Measurements from ENCODE around the gene MAPK10. TPM values are rescaled to one million over a fixed set of nuclear protein-coding genes. Genes with fewer than 3 reads are reported as not detected.

MAPK10 gene
- total RNA-seq, 1 experiment from 2014 or later: 5.2 TPM

DNA sequence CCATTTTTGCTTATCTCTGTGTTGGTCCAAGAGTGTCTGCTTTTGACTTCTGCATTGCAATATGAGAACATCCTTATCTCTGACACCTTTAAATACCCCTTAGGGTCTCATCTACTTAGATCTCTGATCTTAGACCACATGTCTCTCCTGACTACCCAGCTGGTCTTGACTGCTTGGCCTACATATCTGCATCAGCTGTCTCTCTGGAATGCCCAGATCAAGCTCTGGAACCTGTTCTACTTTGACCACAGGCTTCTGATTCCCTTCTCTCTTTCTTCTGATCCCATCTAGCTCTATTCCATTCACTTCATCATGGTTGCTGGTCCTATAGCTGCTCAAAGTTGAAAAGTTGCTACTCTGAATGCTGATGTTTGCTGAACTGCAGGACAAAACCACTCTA, 301.2 kb downstream of the MAPK10 start (continued):
- TF ChIP-seq, protein P1, sequence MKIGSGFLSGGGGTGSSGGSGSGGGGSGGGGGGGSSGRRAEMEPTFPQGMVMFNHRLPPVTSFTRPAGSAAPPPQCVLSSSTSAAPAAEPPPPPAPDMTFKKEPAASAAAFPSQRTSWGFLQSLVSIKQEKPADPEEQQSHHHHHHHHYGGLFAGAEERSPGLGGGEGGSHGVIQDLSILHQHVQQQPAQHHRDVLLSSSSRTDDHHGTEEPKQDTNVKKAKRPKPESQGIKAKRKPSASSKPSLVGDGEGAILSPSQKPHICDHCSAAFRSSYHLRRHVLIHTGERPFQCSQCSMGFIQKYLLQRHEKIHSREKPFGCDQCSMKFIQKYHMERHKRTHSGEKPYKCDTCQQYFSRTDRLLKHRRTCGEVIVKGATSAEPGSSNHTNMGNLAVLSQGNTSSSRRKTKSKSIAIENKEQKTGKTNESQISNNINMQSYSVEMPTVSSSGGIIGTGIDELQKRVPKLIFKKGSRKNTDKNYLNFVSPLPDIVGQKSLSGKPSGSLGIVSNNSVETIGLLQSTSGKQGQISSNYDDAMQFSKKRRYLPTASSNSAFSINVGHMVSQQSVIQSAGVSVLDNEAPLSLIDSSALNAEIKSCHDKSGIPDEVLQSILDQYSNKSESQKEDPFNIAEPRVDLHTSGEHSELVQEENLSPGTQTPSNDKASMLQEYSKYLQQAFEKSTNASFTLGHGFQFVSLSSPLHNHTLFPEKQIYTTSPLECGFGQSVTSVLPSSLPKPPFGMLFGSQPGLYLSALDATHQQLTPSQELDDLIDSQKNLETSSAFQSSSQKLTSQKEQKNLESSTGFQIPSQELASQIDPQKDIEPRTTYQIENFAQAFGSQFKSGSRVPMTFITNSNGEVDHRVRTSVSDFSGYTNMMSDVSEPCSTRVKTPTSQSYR (CRISPR knock-in tag; IDR thresholded peaks at IDR 0.05): no peak
- no peak for TF ChIP-seq ZBTB21 (CRISPR knock-in tag; IDR thresholded peaks at IDR 0.05; ENCODE audit: borderline replicate concordance)
- no peak for TF ChIP-seq EMX1 (CRISPR knock-in tag; IDR thresholded peaks at IDR 0.05)
- TF ChIP-seq ETV6 (CRISPR knock-in tag; IDR thresholded peaks at IDR 0.05): no peak
- TF ChIP-seq GABPB1 (CRISPR knock-in tag; IDR thresholded peaks at IDR 0.05): no peak
- TF ChIP-seq JUN (CRISPR knock-in tag; IDR thresholded peaks at IDR 0.05): no peak
- TF ChIP-seq ZNF423 (CRISPR knock-in tag; IDR thresholded peaks at IDR 0.05): no peak
- TF ChIP-seq, protein P2, sequence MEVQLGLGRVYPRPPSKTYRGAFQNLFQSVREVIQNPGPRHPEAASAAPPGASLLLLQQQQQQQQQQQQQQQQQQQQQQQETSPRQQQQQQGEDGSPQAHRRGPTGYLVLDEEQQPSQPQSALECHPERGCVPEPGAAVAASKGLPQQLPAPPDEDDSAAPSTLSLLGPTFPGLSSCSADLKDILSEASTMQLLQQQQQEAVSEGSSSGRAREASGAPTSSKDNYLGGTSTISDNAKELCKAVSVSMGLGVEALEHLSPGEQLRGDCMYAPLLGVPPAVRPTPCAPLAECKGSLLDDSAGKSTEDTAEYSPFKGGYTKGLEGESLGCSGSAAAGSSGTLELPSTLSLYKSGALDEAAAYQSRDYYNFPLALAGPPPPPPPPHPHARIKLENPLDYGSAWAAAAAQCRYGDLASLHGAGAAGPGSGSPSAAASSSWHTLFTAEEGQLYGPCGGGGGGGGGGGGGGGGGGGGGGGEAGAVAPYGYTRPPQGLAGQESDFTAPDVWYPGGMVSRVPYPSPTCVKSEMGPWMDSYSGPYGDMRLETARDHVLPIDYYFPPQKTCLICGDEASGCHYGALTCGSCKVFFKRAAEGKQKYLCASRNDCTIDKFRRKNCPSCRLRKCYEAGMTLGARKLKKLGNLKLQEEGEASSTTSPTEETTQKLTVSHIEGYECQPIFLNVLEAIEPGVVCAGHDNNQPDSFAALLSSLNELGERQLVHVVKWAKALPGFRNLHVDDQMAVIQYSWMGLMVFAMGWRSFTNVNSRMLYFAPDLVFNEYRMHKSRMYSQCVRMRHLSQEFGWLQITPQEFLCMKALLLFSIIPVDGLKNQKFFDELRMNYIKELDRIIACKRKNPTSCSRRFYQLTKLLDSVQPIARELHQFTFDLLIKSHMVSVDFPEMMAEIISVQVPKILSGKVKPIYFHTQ (CRISPR knock-in tag; IDR thresholded peaks at IDR 0.05): no peak
- no peak for TF ChIP-seq MXD4 (CRISPR knock-in tag; IDR thresholded peaks at IDR 0.05; ENCODE audit: borderline replicate concordance)
- TF ChIP-seq ELF4 (CRISPR knock-in tag; IDR thresholded peaks at IDR 0.05; ENCODE audit: low read depth): no peak
- TF ChIP-seq, protein P3, sequence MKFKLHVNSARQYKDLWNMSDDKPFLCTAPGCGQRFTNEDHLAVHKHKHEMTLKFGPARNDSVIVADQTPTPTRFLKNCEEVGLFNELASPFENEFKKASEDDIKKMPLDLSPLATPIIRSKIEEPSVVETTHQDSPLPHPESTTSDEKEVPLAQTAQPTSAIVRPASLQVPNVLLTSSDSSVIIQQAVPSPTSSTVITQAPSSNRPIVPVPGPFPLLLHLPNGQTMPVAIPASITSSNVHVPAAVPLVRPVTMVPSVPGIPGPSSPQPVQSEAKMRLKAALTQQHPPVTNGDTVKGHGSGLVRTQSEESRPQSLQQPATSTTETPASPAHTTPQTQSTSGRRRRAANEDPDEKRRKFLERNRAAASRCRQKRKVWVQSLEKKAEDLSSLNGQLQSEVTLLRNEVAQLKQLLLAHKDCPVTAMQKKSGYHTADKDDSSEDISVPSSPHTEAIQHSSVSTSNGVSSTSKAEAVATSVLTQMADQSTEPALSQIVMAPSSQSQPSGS (CRISPR knock-in tag; IDR thresholded peaks at IDR 0.05; ENCODE audit: borderline replicate concordance, low read depth): no peak
- no peak for TF ChIP-seq NFATC4 (CRISPR knock-in tag; IDR thresholded peaks at IDR 0.05)
- no peak for TF ChIP-seq HMGA2 (CRISPR knock-in tag; IDR thresholded peaks at IDR 0.05)
- TF ChIP-seq, protein P4, sequence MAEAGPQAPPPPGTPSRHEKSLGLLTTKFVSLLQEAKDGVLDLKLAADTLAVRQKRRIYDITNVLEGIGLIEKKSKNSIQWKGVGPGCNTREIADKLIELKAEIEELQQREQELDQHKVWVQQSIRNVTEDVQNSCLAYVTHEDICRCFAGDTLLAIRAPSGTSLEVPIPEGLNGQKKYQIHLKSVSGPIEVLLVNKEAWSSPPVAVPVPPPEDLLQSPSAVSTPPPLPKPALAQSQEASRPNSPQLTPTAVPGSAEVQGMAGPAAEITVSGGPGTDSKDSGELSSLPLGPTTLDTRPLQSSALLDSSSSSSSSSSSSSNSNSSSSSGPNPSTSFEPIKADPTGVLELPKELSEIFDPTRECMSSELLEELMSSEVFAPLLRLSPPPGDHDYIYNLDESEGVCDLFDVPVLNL (CRISPR knock-in tag; IDR thresholded peaks at IDR 0.05; ENCODE audit: borderline replicate concordance, low read depth): no peak
- no peak for TF ChIP-seq CREM (CRISPR knock-in tag; IDR thresholded peaks at IDR 0.05)

DNA sequence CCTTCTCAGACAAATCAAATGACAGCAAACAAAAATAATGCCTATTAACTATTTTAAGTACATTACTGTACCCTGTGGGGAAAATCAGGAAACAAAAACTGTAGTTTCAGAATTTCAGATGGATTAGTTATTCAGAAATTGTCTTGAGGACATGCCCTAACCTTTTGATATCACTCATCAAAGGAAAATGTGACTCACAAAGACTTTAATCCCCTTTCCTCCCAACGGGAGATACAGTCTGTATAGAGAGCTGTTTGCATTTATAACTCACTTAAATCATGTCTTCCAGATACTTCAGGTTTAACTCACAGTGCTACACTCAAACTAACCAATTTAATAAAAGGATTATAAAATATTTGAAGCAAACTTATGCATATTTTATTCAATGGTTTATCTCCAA, 304.0 kb downstream of the MAPK10 start:
- DNase-seq (ENCODE audit: low spot score) (no peak), ATAC-seq (no peak)
- H3K9me3 Mint-ChIP-seq: no peaks in the 10 kb centered on the region
- no peaks in the 10 kb centered on the region for H3K27me3 Mint-ChIP-seq (ENCODE audit: low read depth)
- ChIA-PET CTCF (no interaction called here), POLR2A (no interaction called here)
- H3K36me3 Mint-ChIP-seq: no peaks in the 10 kb centered on the region
- H3K4me1 Mint-ChIP-seq: peaks cover 4% of the 10 kb centered on the region; the same call in 1 of the 2 replicates
- no peak overlapping the region for H3K4me3 Mint-ChIP-seq
- no peak overlapping the region for H3K27ac Mint-ChIP-seq
- TF ChIP-seq CREM (CRISPR knock-in tag; IDR thresholded peaks at IDR 0.05): no peak
- TF ChIP-seq, protein P5, sequence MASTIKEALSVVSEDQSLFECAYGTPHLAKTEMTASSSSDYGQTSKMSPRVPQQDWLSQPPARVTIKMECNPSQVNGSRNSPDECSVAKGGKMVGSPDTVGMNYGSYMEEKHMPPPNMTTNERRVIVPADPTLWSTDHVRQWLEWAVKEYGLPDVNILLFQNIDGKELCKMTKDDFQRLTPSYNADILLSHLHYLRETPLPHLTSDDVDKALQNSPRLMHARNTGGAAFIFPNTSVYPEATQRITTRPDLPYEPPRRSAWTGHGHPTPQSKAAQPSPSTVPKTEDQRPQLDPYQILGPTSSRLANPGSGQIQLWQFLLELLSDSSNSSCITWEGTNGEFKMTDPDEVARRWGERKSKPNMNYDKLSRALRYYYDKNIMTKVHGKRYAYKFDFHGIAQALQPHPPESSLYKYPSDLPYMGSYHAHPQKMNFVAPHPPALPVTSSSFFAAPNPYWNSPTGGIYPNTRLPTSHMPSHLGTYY (CRISPR knock-in tag; IDR thresholded peaks at IDR 0.05): no peak
- no peak for TF ChIP-seq CBFB (CRISPR knock-in tag; IDR thresholded peaks at IDR 0.05; ENCODE audit: low read depth)
- no peak for TF ChIP-seq ZNF232 (CRISPR knock-in tag; IDR thresholded peaks at IDR 0.05)
- TF ChIP-seq, protein P2 (CRISPR knock-in tag; IDR thresholded peaks at IDR 0.05): no peak
- no peak for TF ChIP-seq SP1 (CRISPR knock-in tag; conservative IDR thresholded peaks at IDR 0.05)
- TF ChIP-seq ZNF263 (CRISPR knock-in tag; IDR thresholded peaks at IDR 0.05; ENCODE audit: low read depth): no peak
- no peak for TF ChIP-seq GTF2I (CRISPR knock-in tag; conservative IDR thresholded peaks at IDR 0.05)
- TF ChIP-seq TEAD4 (CRISPR knock-in tag; IDR thresholded peaks at IDR 0.05): no peak
- no peak for TF ChIP-seq TEAD1 (CRISPR knock-in tag; IDR thresholded peaks at IDR 0.05)
- TF ChIP-seq NR2C2 (CRISPR knock-in tag; IDR thresholded peaks at IDR 0.05): no peak
- TF ChIP-seq, protein P6, sequence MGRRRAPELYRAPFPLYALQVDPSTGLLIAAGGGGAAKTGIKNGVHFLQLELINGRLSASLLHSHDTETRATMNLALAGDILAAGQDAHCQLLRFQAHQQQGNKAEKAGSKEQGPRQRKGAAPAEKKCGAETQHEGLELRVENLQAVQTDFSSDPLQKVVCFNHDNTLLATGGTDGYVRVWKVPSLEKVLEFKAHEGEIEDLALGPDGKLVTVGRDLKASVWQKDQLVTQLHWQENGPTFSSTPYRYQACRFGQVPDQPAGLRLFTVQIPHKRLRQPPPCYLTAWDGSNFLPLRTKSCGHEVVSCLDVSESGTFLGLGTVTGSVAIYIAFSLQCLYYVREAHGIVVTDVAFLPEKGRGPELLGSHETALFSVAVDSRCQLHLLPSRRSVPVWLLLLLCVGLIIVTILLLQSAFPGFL (CRISPR knock-in tag; IDR thresholded peaks at IDR 0.05; ENCODE audit: borderline replicate concordance): no peak
- TF ChIP-seq RORB (CRISPR knock-in tag; IDR thresholded peaks at IDR 0.05): no peak

Data from WTC11 (cell line).